ENCODE results near the gene ARPC1B. TPM values are rescaled to one million over a fixed set of nuclear protein-coding genes. Genes with fewer than 3 reads are reported as not detected.
"Not testable (repeated sequence)": the region's sequence is repeated elsewhere in the genome, so short reads cannot be mapped to it uniquely, and the experiment has no call there.

ARPC1B gene
- total RNA-seq, 1 donor, result 186 TPM

- TF ChIP-seq CTCF (IDR thresholded peaks at IDR 0.05; ENCODE audit: insufficient read depth, low read depth, low read length), result no peak
- no peak overlapping the region for H3K4me3 ChIP-seq (ENCODE audit: low read depth, low read length)
- no peak for DNase-seq (ENCODE audit: low read depth)
Measured at GRCh38 chr7:99384523-99384922, 10.0 kb downstream of the ARPC1B start.

GRCh38 chr7:99385564-99385963 lies 11.0 kb downstream of the ARPC1B start:
- no peak overlapping the region for H3K4me3 ChIP-seq (ENCODE audit: low read depth, low read length)
- no peak for TF ChIP-seq CTCF (IDR thresholded peaks at IDR 0.05; ENCODE audit: insufficient read depth, low read depth, low read length)
- DNase-seq (ENCODE audit: low read depth), result no peak

GRCh38 chr7:99386584-99387238 lies 12.2 kb downstream of the ARPC1B start:
- no peak overlapping the region for H3K4me3 ChIP-seq (ENCODE audit: low read depth, low read length)
- DNase-seq (ENCODE audit: low read depth), result peak; percentile 51

GRCh38 chr7:99387239-99387635 lies 12.7 kb downstream of the ARPC1B start:
- H3K4me3 ChIP-seq (ENCODE audit: low read depth, low read length); DNase-seq (ENCODE audit: low read depth): not testable (repeated sequence)

More at GRCh38 chr7:99386584-99387238, 12.2 kb downstream of the ARPC1B start:
- TF ChIP-seq CTCF (IDR thresholded peaks at IDR 0.05; ENCODE audit: insufficient read depth, low read depth, low read length), result peak; percentile 47

- no peak overlapping the region for H3K4me3 ChIP-seq (ENCODE audit: low read depth, low read length)
- DNase-seq (ENCODE audit: low read depth), result no peak
- no peak for TF ChIP-seq CTCF (IDR thresholded peaks at IDR 0.05; ENCODE audit: insufficient read depth, low read depth, low read length)
Measured at GRCh38 chr7:99387912-99388311, 13.4 kb downstream of the ARPC1B start.

DNA sequence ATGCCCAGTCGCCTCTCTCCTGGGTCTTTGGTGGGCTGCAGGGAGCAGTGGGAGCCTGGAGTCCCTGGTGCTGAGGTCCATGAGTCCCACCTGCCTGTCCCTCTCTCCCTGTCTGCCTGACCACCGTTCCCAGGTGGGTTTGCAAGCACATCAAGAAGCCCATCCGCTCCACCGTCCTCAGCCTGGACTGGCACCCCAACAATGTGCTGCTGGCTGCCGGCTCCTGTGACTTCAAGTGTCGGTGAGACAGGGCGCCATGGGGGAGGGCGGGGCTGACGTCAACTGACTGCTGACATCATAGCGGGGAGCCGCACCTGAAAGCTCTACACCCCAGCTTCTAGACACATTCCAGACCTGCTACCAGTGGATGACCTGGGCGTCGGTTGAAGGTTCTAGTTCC lies 15.2 kb downstream of the ARPC1B start:
- no peak for DNase-seq (ENCODE audit: low read depth)
- TF ChIP-seq CTCF (IDR thresholded peaks at IDR 0.05; ENCODE audit: insufficient read depth, low read depth, low read length), result no peak
- no peak overlapping the region for H3K4me3 ChIP-seq (ENCODE audit: low read depth, low read length)

GRCh38 chr7:99390941-99391602 lies 16.5 kb downstream of the ARPC1B start:
- TF ChIP-seq CTCF (IDR thresholded peaks at IDR 0.05; ENCODE audit: insufficient read depth, low read depth, low read length), result no peak
- H3K4me3 ChIP-seq (ENCODE audit: low read depth, low read length), result no peak overlapping the region
- no peak for DNase-seq (ENCODE audit: low read depth)
